ENCODE data around the gene SMTNL1.
"Not testable (repeated sequence)": the region's sequence is repeated elsewhere in the genome, so short reads cannot be mapped to it uniquely, and the experiment has no call there.

SMTNL1 gene

GRCh38 chr11:57511741-57512430 lies 25.5 kb upstream of the SMTNL1 start:
- no peak for DNase-seq (ENCODE audit: low read depth)

- no peak for DNase-seq (ENCODE audit: low read depth)
Measured at GRCh38 chr11:57512646-57513451, 24.5 kb upstream of the SMTNL1 start.

- no peak for DNase-seq (ENCODE audit: low read depth)
Measured at GRCh38 chr11:57513452-57513795, 24.0 kb upstream of the SMTNL1 start.

- no peak for DNase-seq (ENCODE audit: low read depth)
Measured at GRCh38 chr11:57513911-57514537, 23.4 kb upstream of the SMTNL1 start.

- DNase-seq (ENCODE audit: low read depth): peak; percentile 16
Measured at GRCh38 chr11:57514538-57515331, 22.7 kb upstream of the SMTNL1 start.

GRCh38 chr11:57515332-57516060 lies 21.9 kb upstream of the SMTNL1 start, which contains the start of gene SLC43A1:
SLC43A1 (minus strand) TSS chr11:57515702; CDS start chr11:57514111, 1,591 bp downstream.
- DNase-seq (ENCODE audit: low read depth): no peak

GRCh38 chr11:57516061-57516443 lies 21.3 kb upstream of the SMTNL1 start:
- no peak for DNase-seq (ENCODE audit: low read depth)

- no peak for DNase-seq (ENCODE audit: low read depth)
Measured at GRCh38 chr11:57521116-57521515, 16.3 kb upstream of the SMTNL1 start.

- DNase-seq (ENCODE audit: low read depth): no peak
Measured at GRCh38 chr11:57523419-57523818, 14.0 kb upstream of the SMTNL1 start.

GRCh38 chr11:57527056-57527631 lies 10.3 kb upstream of the SMTNL1 start:
- DNase-seq (ENCODE audit: low read depth): peak; percentile 30

GRCh38 chr11:57529012-57529411 lies 8.4 kb upstream of the SMTNL1 start:
- no peak for DNase-seq (ENCODE audit: low read depth)

- DNase-seq (ENCODE audit: low read depth): no peak
Measured at GRCh38 chr11:57530215-57530595, 7.2 kb upstream of the SMTNL1 start.

GRCh38 chr11:57530596-57531507 lies 6.5 kb upstream of the SMTNL1 start, which contains the start of gene TIMM10:
TIMM10 (minus strand) TSS chr11:57530754; CDS start chr11:57530189, 565 bp downstream.
- DNase-seq (ENCODE audit: low read depth): peak; percentile 92

GRCh38 chr11:57534449-57534848 lies 2.9 kb upstream of the SMTNL1 start:
- DNase-seq (ENCODE audit: low read depth): not testable (repeated sequence)

- DNase-seq (ENCODE audit: low read depth): no peak
Measured at GRCh38 chr11:57539342-57539741, 1.9 kb downstream of the SMTNL1 start.

GRCh38 chr11:57541169-57541568 lies 3.8 kb downstream of the SMTNL1 start:
- no peak for DNase-seq (ENCODE audit: low read depth)

- no peak for DNase-seq (ENCODE audit: low read depth)
Measured at GRCh38 chr11:57542582-57542981, 5.2 kb downstream of the SMTNL1 start.

GRCh38 chr11:57543593-57543992 lies 6.2 kb downstream of the SMTNL1 start:
- no peak for DNase-seq (ENCODE audit: low read depth)

- no peak for DNase-seq (ENCODE audit: low read depth)
Measured at GRCh38 chr11:57544566-57544965, 7.2 kb downstream of the SMTNL1 start.

- no peak for DNase-seq (ENCODE audit: low read depth)
Measured at GRCh38 chr11:57545883-57546282, 8.5 kb downstream of the SMTNL1 start.

Data from T-helper 22 cell (primary cell).